ENCODE results near the gene MRPS33. TPM values are rescaled to one million over a fixed set of nuclear protein-coding genes. Genes with fewer than 3 reads are reported as not detected.

MRPS33 gene
- total and polyA plus RNA-seq, 2 of the 8 experiments (the other 6 are each of a cell fraction or from before 2014, with no cell fraction given): 22.9 to 62.6 TPM

DNA sequence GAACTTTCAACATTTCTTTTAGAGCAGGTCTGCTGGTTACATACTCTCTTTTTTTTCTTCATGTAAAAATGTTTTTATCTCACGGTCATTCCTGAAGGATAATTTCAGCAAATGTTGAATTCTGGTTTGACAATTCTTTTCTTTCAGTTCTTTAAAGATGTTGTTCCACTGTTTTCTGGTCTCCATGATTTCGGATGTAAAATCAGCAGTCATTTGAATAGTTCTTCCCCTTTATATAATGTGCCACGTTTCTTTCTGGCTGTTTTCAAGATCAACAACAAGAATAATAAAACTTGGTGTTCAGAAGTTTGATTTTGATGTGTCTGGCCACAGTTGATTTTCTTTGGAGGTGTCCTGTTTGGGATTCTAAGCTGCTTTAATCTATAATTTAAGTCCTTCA lies 14.0 kb upstream of the MRPS33 start:
- Histone ChIP-seq H3K27me3 (replicated peaks in 1 of 4; ENCODE audit: control insufficient read depth in 3 of 4, extremely low read depth in 1 of 4, insufficient read depth in 3 of 4, low read length in 3 of 4) (no peaks in the 10 kb centered on the region), H4K5ac (ENCODE audit: insufficient read length, low read depth, low read length) (no peak overlapping the region), H3K4me3 (ENCODE audit: extremely low read depth in 1 of 4, insufficient read depth in 2 of 4, low read depth in 3 of 4, low read length in 4 of 4) (no peak overlapping the region), H3K4ac (replicated peaks; ENCODE audit: insufficient read length, low read depth, low read length) (no peak overlapping the region), H4K20me1 (replicated peaks in 1 of 2; ENCODE audit: control insufficient read depth in 1 of 2, insufficient read depth in 2 of 2, low read length in 2 of 2) (no peaks in the 10 kb centered on the region), H2BK15ac (ENCODE audit: low read length) (no peak overlapping the region), H3K23ac (ENCODE audit: insufficient read length) (no peak overlapping the region), H3K27ac (ENCODE audit: low read depth, low read length) (no peak overlapping the region), H3K36me3 (ENCODE audit: control insufficient read depth in 2 of 4, insufficient read depth in 4 of 4, low read length in 3 of 4) (no peaks in the 10 kb centered on the region), H3K79me1 (ENCODE audit: low read depth, low read length) (no peaks in the 10 kb centered on the region), H3K4me1 (replicated peaks in 1 of 4; ENCODE audit: control insufficient read depth in 3 of 4, insufficient read depth in 4 of 4, low read length in 3 of 4) (peaks cover 0 to 4% (median 0%) of the 10 kb centered on the region in 4 experiments; a peak in 2 of 7 replicates), H3K18ac (ENCODE audit: extremely low read depth, low read length) (no peak overlapping the region), H2AFZ (ENCODE audit: low read length) (no peak overlapping the region), H3K56ac (replicated peaks; ENCODE audit: insufficient read length, low read depth, low read length) (no peak overlapping the region), H2BK120ac (replicated peaks; ENCODE audit: low read depth, low read length) (no peak overlapping the region), H3K79me2 (ENCODE audit: control insufficient read depth in 1 of 2, insufficient read depth in 2 of 2, low read length in 2 of 2) (no peaks in the 10 kb centered on the region), H2BK12ac (ENCODE audit: low read depth, low read length) (no peak overlapping the region), H3K14ac (ENCODE audit: insufficient read length) (no peak overlapping the region), H4K91ac (replicated peaks; ENCODE audit: insufficient read length, low read length) (no peak overlapping the region), H2BK20ac (ENCODE audit: low read length) (no peak overlapping the region), H3K9me3 (ENCODE audit: insufficient read depth in 2 of 2, low read depth in 1 of 2, low read length in 1 of 2) (peaks cover 4 to 12% of the 10 kb centered on the region in 2 experiments), H4K8ac (ENCODE audit: extremely low read depth, insufficient read depth, low read length) (no peak overlapping the region), H3K9ac (replicated peaks in 1 of 4; ENCODE audit: extremely low read depth in 1 of 4, low read depth in 3 of 4, low read length in 3 of 4) (no peak overlapping the region), H2AK5ac (ENCODE audit: low read depth, low read length) (no peak overlapping the region), H2BK5ac (ENCODE audit: low read depth, low read length) (no peak overlapping the region), H3K4me2 (ENCODE audit: insufficient read depth in 1 of 2, low read depth in 2 of 2, low read length in 2 of 2) (no peak overlapping the region), H3K23me2 (ENCODE audit: low read depth, low read length) (no peaks in the 10 kb centered on the region)
- no peak for DNase-seq (ENCODE audit: low read depth in 1 of 2, low spot score in 2 of 2)
- no peak for FAIRE-seq
- WGBS, 2 experiments (ENCODE audit: extremely low coverage in 1 of 2, insufficient coverage in 1 of 2, insufficient read length in 1 of 2, insufficient replicate concordance in 2 of 2, low coverage in 1 of 2, low lambda C conversion rate in 2 of 2, missing lambda C conversion rate in 1 of 2): 93% methylated on average over 3 of the region's 3 CpGs; no CpG with 5 or more reads in 1 of the 2 experiments
- ChIA-PET CTCF (ENCODE audit: partially characterized antibody) (interaction anchor here (0.6 to 1.1 kb wide), 2 partner anchors 11 to 1672 kb away, joined by 3 to 5 read pairs; no protein-coding TSS in a partner anchor), POLR2A (ENCODE audit: partially characterized antibody) (no interaction called here)
- TF ChIP-seq, protein P1, sequence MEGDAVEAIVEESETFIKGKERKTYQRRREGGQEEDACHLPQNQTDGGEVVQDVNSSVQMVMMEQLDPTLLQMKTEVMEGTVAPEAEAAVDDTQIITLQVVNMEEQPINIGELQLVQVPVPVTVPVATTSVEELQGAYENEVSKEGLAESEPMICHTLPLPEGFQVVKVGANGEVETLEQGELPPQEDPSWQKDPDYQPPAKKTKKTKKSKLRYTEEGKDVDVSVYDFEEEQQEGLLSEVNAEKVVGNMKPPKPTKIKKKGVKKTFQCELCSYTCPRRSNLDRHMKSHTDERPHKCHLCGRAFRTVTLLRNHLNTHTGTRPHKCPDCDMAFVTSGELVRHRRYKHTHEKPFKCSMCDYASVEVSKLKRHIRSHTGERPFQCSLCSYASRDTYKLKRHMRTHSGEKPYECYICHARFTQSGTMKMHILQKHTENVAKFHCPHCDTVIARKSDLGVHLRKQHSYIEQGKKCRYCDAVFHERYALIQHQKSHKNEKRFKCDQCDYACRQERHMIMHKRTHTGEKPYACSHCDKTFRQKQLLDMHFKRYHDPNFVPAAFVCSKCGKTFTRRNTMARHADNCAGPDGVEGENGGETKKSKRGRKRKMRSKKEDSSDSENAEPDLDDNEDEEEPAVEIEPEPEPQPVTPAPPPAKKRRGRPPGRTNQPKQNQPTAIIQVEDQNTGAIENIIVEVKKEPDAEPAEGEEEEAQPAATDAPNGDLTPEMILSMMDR (IDR thresholded peaks at IDR 0.05; ENCODE audit: control extremely low read depth in 1 of 3, insufficient read depth in 1 of 3, low read depth in 1 of 3, low read length in 3 of 3): no peak
- TF ChIP-seq KDM1A (IDR thresholded peaks at IDR 0.05; ENCODE audit: borderline replicate concordance, low read length): no peak

All from H1 (cell line).